GM13976 (cell line): ENCODE results near the gene FRMD6.
"Not testable (repeated sequence)": the region's sequence is repeated elsewhere in the genome, so short reads cannot be mapped to it uniquely, and the experiment has no call there.

Experiments
- DNase-seq: peaks from one replicate; pipeline ENCODE4 v3.0.0; 2012; ENCODE audit warnings: low spot score
- in situ Hi-C: fragments of 300-500 bp; cut with MboI; formaldehyde crosslinking; loops from one replicate; pipeline ENCODE4 v1.12.0; 2022; ENCODE audit warnings: low sequenced_read_pairs, mixed read lengths, inconsistent platforms; ENCODE audit not compliant: unreplicated experiment
- TF ChIP-seq, protein P1 (sequence below): IDR thresholded peaks from 2 replicates; pipeline ENCODE4 v1.5.1; 2012; ENCODE audit warnings: borderline replicate concordance, mild to moderate bottlenecking; ENCODE audit not compliant: insufficient read depth; ENCODE audit errors: extremely low read depth, missing control alignments, control extremely low read depth

Gene FRMD6

GRCh38 chr14:51735851-51736250, 84.1 kb downstream of the FRMD6 start:
- DNase-seq = no peak
- TF ChIP-seq, protein P1, sequence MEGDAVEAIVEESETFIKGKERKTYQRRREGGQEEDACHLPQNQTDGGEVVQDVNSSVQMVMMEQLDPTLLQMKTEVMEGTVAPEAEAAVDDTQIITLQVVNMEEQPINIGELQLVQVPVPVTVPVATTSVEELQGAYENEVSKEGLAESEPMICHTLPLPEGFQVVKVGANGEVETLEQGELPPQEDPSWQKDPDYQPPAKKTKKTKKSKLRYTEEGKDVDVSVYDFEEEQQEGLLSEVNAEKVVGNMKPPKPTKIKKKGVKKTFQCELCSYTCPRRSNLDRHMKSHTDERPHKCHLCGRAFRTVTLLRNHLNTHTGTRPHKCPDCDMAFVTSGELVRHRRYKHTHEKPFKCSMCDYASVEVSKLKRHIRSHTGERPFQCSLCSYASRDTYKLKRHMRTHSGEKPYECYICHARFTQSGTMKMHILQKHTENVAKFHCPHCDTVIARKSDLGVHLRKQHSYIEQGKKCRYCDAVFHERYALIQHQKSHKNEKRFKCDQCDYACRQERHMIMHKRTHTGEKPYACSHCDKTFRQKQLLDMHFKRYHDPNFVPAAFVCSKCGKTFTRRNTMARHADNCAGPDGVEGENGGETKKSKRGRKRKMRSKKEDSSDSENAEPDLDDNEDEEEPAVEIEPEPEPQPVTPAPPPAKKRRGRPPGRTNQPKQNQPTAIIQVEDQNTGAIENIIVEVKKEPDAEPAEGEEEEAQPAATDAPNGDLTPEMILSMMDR = no peak
- in situ Hi-C loops = no loop called here

DNA sequence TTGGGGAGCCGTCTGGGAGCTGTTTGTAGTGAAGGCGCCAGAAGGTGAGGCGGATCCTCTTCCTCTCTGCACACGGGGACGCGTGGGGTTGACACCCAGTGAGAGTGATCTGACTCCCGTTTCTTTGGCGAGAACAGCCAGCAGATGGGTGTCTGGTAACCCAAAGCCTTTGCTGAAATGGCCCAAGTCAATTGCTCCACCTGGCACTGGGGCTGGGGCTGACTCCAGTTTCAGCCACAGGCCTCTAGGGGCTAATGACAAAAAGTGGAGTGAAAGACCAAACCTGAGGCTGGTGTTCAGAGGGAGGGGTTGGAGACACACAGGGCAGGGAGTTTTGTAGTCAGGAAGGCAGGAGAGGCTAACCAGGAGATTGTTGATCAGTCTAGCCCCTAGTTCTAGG, 87.0 kb downstream of the FRMD6 start:
- TF ChIP-seq, protein P1 = no peak
- in situ Hi-C loops = no loop called here
- DNase-seq = no peak

DNA sequence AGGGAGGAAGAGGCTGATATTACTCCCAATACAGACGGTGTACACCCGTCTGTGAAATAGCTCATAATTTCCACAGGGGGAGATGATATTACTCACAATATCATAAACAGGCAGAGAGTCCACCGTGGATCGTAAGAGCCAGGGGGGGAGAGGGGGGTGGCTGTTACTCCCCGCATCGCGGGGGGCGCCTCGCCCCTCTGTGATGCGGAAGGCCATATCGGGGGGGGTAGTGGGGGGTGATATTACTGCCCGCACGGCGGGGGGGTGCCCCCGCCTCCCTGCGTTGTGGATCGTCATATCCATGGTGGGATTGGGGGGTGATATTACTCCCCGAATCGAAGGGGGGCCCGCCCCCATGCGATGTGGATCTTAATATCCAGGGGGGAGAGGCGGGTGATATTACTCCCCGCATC, 91.9 kb downstream of the FRMD6 start:
- in situ Hi-C loops = no loop called here
- TF ChIP-seq, protein P1 = no peak
- DNase-seq = no peak

DNA sequence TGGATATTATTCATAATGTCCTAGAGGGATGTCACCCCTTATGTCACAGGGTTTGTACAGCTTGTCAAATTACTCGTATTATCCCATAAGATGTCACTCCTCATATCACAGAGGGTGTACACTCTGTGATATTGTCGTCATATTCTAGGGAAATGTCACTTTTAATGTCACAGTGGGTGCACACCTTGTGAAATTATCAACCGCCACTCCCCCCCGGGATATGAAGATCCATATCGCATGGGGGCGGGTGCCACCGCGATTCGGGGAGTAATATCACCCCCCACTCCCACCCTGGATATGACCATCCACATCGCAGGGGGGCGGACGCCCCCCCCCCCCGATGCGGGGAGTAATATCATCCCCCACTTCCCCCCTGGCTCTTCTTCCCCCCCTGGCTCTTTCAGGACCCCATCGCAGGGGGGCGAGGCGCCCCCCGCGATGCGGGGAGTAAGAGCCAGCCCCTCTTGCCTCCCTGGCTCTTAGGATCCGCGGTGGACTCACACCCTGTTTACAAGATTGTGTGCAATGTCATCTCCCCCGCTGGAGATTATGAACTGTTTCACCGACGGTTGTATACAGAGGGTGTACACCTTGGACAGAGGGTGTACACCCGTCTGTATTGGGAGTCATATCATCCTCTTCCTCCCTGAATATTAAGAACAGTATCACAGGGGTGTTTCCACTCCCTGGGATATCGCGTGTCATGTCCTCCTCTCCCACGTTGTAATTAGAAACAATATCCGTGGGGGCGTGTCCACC, 92.8 kb downstream of the FRMD6 start:
- in situ Hi-C loops = no loop called here
- TF ChIP-seq, protein P1 = no peak
- DNase-seq = no peak

DNA sequence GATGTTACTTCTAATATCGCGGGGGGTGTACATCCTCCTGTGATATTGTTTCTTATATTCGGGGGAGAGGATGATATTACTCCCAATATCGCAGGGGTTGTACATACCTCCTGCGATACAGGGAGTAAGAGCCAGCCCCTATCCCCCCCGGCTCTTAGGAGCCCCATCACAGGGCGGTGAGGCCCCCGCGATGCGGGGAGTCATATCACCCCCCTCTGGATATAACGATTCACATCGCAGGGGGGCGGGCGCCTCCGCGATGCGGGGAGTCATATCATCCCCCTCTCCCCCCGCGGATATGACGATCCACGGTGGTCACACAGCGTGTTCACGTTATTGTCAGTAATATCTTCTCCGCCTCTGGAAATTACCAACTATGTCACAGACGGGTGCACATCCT, 95.1 kb downstream of the FRMD6 start:
- in situ Hi-C loops = not testable (repeated sequence)

DNA sequence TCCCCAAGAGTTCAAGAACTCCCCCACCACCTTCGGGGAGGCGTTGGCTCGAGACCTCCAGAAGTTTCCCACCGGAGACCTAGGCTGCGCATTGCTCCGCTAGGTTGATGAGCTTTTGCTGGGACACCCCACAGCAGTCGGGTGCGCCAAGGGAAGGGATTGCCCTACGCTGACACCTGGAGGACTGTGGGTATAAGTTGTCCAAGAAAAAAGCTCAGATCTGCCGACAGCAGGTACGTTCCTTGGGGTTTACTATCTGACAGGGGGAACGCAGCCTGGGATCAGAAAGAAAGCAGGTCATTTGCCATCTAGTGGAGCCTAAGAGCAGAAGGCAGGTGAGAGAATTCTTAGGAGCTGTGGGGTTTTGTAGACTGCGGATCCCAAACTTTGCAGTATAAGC, 98.8 kb downstream of the FRMD6 start:
- in situ Hi-C loops = no loop called here
- no peak for DNase-seq

More for the DNA sequence above, 95.1 kb downstream of the FRMD6 start:
- DNase-seq = not testable (repeated sequence)

DNA sequence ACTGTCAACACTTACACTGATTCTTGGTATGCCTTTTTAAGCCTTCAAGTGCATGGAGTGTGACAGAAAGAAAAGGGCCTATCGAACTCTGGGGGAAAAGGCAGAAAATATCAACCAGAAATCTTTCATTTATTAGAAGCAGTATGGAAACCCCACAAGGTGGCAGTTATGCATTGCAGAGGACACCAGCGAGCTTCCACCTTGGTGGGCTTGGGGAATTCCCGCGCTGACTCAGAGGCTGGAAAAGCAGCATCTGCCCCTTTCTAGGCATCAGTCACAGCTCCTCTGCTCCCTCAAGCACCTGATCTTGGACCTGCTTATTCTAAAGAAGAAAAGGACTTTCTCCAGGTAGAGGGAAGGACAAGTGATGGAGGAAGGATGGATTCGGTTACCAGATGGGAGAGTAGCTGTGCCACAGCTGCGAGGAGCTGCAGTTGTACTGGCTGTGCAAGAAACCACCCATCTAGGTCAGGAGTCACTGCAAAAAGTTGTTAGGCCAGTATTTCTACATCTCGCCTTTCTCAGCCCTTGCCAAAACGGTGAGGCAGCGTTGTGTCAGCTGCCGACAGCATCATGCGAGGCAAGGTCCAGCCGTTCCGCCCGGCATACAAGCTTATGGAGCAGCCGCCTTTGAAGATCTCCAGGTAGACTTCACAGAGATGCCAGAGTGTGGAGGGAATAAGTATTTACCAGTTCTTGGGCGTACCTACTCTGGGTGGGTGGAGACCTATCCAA, 100.1 kb downstream of the FRMD6 start:
- in situ Hi-C loops, DNase-seq: not testable (repeated sequence)

More for the DNA sequence above, 98.8 kb downstream of the FRMD6 start:
- TF ChIP-seq, protein P1 = no peak

DNA sequence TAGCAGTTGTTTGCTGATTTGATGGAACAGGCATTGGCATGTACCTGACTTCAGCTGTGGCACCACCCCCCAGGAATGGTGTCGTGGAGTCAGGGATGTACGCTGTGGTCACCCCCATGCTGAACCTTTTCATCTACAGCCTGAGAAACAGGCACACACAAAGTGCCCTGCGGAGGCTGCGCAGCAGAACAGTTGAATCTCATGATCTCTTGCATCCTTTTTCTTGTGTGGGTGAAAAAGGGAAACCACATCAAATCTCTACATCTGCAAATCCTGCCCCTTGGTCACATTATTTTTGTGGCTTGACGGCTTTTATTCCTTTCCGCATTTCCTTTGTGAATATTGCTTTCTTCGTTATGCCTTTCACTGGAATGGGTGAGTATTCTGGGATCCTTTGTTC, 106.0 kb downstream of the FRMD6 start:
- DNase-seq, in situ Hi-C loops: not testable (repeated sequence)
